Fibroblast of skin of left biceps (primary cell): Measurements from ENCODE around the gene SCAND1.
A peak's percentile ranks its signal among the peaks of the same experiment; 100 is the strongest.
"Not testable (repeated sequence)": the region's sequence is repeated elsewhere in the genome, so short reads cannot be mapped to it uniquely, and the experiment has no call there.

Experiments used
- DNase-seq, 2 experiments: peaks; one replicate each; pipeline ENCODE4 v3.0.0-alpha.2; 2013; ENCODE audit warnings: low read depth in 2 of 2

SCAND1 gene

GRCh38 chr20:35954200-35954906 lies at the start of gene SCAND1:
Gene SCAND1 (minus strand): TSS chr20:35954502. CDS start chr20:35954284, 218 bp downstream.
- peak; percentile 86 to 89 for DNase-seq

- no peak for DNase-seq
Observed at GRCh38 chr20:36004045-36004444, 49.7 kb upstream of the SCAND1 start.

GRCh38 chr20:36002855-36003254 lies 48.6 kb upstream of the SCAND1 start:
- no peak for DNase-seq

GRCh38 chr20:36001331-36001730 lies 47.0 kb upstream of the SCAND1 start:
- DNase-seq: not testable (repeated sequence)

GRCh38 chr20:35996492-35996891 lies 42.2 kb upstream of the SCAND1 start:
- not testable (repeated sequence) for DNase-seq

- DNase-seq: peak; percentile 31 to 37
Observed at GRCh38 chr20:35994994-35995453, 40.7 kb upstream of the SCAND1 start.

- DNase-seq: peak; percentile 9 to 20
Observed at GRCh38 chr20:35992713-35993335, 38.5 kb upstream of the SCAND1 start.

- no peak for DNase-seq
Observed at GRCh38 chr20:35991142-35991771, 37.0 kb upstream of the SCAND1 start.

GRCh38 chr20:35988910-35989463 lies 34.7 kb upstream of the SCAND1 start:
- DNase-seq: no peak

GRCh38 chr20:35985806-35986205 lies 31.5 kb upstream of the SCAND1 start:
- DNase-seq: no peak

- no peak for DNase-seq
Observed at GRCh38 chr20:35984382-35984781, 30.1 kb upstream of the SCAND1 start.

- DNase-seq: no peak
Observed at GRCh38 chr20:35981969-35982368, 27.7 kb upstream of the SCAND1 start.

GRCh38 chr20:35979544-35979943 lies 25.2 kb upstream of the SCAND1 start:
- no peak for DNase-seq

GRCh38 chr20:35978041-35978513 lies 23.8 kb upstream of the SCAND1 start:
- no peak for DNase-seq

GRCh38 chr20:35975576-35976373 lies 21.5 kb upstream of the SCAND1 start:
- DNase-seq: no peak

GRCh38 chr20:35974256-35974655 lies 20.0 kb upstream of the SCAND1 start:
- no peak for DNase-seq

- DNase-seq: no peak
Observed at GRCh38 chr20:35972462-35972861, 18.2 kb upstream of the SCAND1 start.

GRCh38 chr20:35971981-35972380 lies 17.7 kb upstream of the SCAND1 start:
- no peak for DNase-seq

GRCh38 chr20:35968930-35969329 lies 14.6 kb upstream of the SCAND1 start:
- DNase-seq: no peak

- no peak for DNase-seq
Observed at GRCh38 chr20:35967979-35968640, 13.8 kb upstream of the SCAND1 start, which contains the start of gene CNBD2. Gene CNBD2 (plus strand): TSS chr20:35968590. CDS start chr20:35968763, 173 bp downstream.

GRCh38 chr20:35963878-35964277 lies 9.6 kb upstream of the SCAND1 start:
- DNase-seq: no peak
